ENCODE measurements around the gene LCN15. TPM values are rescaled to one million over a fixed set of nuclear protein-coding genes. Genes with fewer than 3 reads are reported as not detected.

The LCN15 gene
- total and polyA plus RNA-seq, 2 of the 13 experiments (the other 11 are each of a cell fraction or from before 2014, with no cell fraction given), result 1.3 to 53.7 TPM

DNA sequence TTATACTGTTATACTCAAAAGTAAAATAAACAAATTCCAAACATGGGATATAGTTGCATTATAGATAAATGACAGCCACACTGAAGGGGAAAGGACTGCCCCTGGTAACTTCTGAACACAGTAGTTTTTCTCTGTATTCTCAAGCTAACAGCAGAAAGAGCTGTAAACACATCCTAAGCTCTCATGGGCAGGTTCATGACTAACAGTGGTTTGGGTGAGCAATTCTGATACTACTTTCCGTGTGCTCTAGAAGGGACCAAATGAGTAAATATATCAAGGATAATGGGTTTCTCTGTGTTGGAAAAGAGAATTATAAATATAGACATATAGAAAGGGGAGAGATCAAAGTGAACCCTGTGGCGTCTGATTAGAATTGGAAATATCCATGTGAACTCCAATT, 13.8 kb downstream of the LCN15 start (continued):
- TF ChIP-seq, protein P1, sequence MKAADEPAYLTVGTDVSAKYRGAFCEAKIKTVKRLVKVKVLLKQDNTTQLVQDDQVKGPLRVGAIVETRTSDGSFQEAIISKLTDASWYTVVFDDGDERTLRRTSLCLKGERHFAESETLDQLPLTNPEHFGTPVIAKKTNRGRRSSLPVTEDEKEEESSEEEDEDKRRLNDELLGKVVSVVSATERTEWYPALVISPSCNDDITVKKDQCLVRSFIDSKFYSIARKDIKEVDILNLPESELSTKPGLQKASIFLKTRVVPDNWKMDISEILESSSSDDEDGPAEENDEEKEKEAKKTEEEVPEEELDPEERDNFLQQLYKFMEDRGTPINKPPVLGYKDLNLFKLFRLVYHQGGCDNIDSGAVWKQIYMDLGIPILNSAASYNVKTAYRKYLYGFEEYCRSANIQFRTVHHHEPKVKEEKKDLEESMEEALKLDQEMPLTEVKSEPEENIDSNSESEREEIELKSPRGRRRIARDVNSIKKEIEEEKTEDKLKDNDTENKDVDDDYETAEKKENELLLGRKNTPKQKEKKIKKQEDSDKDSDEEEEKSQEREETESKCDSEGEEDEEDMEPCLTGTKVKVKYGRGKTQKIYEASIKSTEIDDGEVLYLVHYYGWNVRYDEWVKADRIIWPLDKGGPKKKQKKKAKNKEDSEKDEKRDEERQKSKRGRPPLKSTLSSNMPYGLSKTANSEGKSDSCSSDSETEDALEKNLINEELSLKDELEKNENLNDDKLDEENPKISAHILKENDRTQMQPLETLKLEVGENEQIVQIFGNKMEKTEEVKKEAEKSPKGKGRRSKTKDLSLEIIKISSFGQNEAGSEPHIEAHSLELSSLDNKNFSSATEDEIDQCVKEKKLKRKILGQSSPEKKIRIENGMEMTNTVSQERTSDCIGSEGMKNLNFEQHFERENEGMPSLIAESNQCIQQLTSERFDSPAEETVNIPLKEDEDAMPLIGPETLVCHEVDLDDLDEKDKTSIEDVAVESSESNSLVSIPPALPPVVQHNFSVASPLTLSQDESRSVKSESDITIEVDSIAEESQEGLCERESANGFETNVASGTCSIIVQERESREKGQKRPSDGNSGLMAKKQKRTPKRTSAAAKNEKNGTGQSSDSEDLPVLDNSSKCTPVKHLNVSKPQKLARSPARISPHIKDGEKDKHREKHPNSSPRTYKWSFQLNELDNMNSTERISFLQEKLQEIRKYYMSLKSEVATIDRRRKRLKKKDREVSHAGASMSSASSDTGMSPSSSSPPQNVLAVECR (CRISPR knock-in tag; IDR thresholded peaks at IDR 0.05; ENCODE audit: borderline replicate concordance), result no peak
- TF ChIP-seq, protein P2, sequence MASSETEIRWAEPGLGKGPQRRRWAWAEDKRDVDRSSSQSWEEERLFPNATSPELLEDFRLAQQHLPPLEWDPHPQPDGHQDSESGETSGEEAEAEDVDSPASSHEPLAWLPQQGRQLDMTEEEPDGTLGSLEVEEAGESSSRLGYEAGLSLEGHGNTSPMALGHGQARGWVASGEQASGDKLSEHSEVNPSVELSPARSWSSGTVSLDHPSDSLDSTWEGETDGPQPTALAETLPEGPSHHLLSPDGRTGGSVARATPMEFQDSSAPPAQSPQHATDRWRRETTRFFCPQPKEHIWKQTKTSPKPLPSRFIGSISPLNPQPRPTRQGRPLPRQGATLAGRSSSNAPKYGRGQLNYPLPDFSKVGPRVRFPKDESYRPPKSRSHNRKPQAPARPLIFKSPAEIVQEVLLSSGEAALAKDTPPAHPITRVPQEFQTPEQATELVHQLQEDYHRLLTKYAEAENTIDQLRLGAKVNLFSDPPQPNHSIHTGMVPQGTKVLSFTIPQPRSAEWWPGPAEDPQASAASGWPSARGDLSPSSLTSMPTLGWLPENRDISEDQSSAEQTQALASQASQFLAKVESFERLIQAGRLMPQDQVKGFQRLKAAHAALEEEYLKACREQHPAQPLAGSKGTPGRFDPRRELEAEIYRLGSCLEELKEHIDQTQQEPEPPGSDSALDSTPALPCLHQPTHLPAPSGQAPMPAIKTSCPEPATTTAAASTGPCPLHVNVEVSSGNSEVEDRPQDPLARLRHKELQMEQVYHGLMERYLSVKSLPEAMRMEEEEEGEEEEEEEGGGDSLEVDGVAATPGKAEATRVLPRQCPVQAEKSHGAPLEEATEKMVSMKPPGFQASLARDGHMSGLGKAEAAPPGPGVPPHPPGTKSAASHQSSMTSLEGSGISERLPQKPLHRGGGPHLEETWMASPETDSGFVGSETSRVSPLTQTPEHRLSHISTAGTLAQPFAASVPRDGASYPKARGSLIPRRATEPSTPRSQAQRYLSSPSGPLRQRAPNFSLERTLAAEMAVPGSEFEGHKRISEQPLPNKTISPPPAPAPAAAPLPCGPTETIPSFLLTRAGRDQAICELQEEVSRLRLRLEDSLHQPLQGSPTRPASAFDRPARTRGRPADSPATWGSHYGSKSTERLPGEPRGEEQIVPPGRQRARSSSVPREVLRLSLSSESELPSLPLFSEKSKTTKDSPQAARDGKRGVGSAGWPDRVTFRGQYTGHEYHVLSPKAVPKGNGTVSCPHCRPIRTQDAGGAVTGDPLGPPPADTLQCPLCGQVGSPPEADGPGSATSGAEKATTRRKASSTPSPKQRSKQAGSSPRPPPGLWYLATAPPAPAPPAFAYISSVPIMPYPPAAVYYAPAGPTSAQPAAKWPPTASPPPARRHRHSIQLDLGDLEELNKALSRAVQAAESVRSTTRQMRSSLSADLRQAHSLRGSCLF (CRISPR knock-in tag; IDR thresholded peaks at IDR 0.05; ENCODE audit: borderline replicate concordance), result no peak
